Lower leg skin (tissue), 3 donors: ENCODE measurements around the gene TCN2.

Source experiments
- CTCF ChIP-seq, 3 donors: fragments of 450-650 bp; IDR thresholded peaks; one replicate each; pipeline ENCODE4 v1.5.1; 2016; ENCODE audit warnings: antibody characterized with exemption in 3 of 3, mild to moderate bottlenecking in 3 of 3, moderate library complexity in 2 of 3
- POLR2A ChIP-seq, 2 donors: fragments of 450-650 bp; IDR thresholded peaks; one replicate each; pipeline ENCODE4 v1.6.1; 2016 to 2017; ENCODE audit warnings: antibody characterized with exemption in 2 of 2, mild to moderate bottlenecking in 1 of 2, moderate library complexity in 1 of 2

GRCh38 chr22:30573594-30574094 lies 33.3 kb upstream of the TCN2 start:
- TF ChIP-seq CTCF (IDR thresholded peaks at IDR 0.05), result no peak
- no peak for TF ChIP-seq POLR2A (IDR thresholded peaks at IDR 0.05)
